HepG2 (cell line): ENCODE measurements around the gene TOMM20. TPM values are rescaled to one million over a fixed set of nuclear protein-coding genes. Genes with fewer than 3 reads are reported as not detected.

Source experiments
- BRD4 ChIP-seq: sonication (generic); formaldehyde crosslinking; IDR thresholded peaks from 2 replicates; pipeline ENCODE4 v1.4.0; 2020; ENCODE audit warnings: missing genetic modification reagents
- DDIT3 ChIP-seq: sonication (generic); formaldehyde crosslinking; IDR thresholded peaks from 2 replicates; pipeline ENCODE4 v1.4.0; 2020; ENCODE audit warnings: mild to moderate bottlenecking, missing genetic modification reagents
- FOXP1 ChIP-seq, 2 experiments: fragments of 450-650 bp in 1 of 2; IDR thresholded peaks; 2 replicates each; pipeline ENCODE4 v1.6.1; 2017 to 2018; ENCODE audit warnings: antibody characterized with exemption in 1 of 2
- HOXA5 ChIP-seq: sonication (generic); formaldehyde crosslinking; IDR thresholded peaks from 2 replicates; pipeline ENCODE4 v1.4.0; 2020; ENCODE audit warnings: missing genetic modification reagents
- NONO ChIP-seq, 2 experiments: fragments of 450-650 bp in 1 of 2; sonication (generic) in 1 of 2; formaldehyde crosslinking in 1 of 2; IDR thresholded peaks in 1 of 2; conservative IDR thresholded peaks in 1 of 2; 2 replicates each; pipeline versions ENCODE4 v1.6.1 to v1.8.0; 2017 to 2022; ENCODE audit warnings: mild to moderate bottlenecking in 1 of 2, missing genetic modification reagents in 1 of 2, moderate library complexity in 1 of 2
- SOX6 ChIP-seq, 2 experiments: fragments of 450-650 bp in 1 of 2; sonication (generic) in 1 of 2; formaldehyde crosslinking in 1 of 2; IDR thresholded peaks; 2 replicates each; pipeline versions ENCODE4 v1.4.0 to v1.6.1; 2017 to 2020; ENCODE audit warnings: antibody characterized with exemption in 1 of 2, mild to moderate bottlenecking in 1 of 2, missing genetic modification reagents in 1 of 2
- TBP ChIP-seq: sonication (generic); formaldehyde crosslinking; IDR thresholded peaks from 2 replicates; pipeline ENCODE4 v1.5.0; 2020; ENCODE audit warnings: missing genetic modification reagents
- TGIF2 ChIP-seq: IDR thresholded peaks from 2 replicates; pipeline ENCODE4 v1.6.1; 2016; ENCODE audit warnings: control low read depth, missing compliant biosample characterization
- ZNF780A ChIP-seq: sonication (generic); formaldehyde crosslinking; IDR thresholded peaks from 2 replicates; pipeline ENCODE4 v1.8.0; 2022; ENCODE audit warnings: mild to moderate bottlenecking, missing genetic modification reagents, moderate library complexity
- ZNF782 ChIP-seq: sonication (generic); formaldehyde crosslinking; IDR thresholded peaks from 2 replicates; pipeline ENCODE4 v1.4.0; 2020; ENCODE audit warnings: missing genetic modification reagents, mild to moderate bottlenecking, borderline replicate concordance
- ZSCAN29 ChIP-seq: sonication (generic); formaldehyde crosslinking; conservative IDR thresholded peaks from 2 replicates; pipeline ENCODE4 v1.4.0; 2020; ENCODE audit warnings: mild to moderate bottlenecking, missing genetic modification reagents
- polyA plus RNA-seq, 8 experiments: library from polyadenylated mRNA; depleted of rRNA in 3 of 8; stranded (reverse) in 7 of 8; unstranded in 1 of 8; fragments of >200 nt; fragmentation: Illumina TruSeq in 4 of 8; extraction: Trizol in 4 of 8; gene quantifications; 2 replicates each; pipeline versions ENCODE4 v1.2.1 to v1.2.3, GENCODE V29; 2011 to 2016; ENCODE audit warnings: low read depth in 4 of 8, missing spikeins in 1 of 8, mixed read lengths in 1 of 8; ENCODE audit not compliant: insufficient read depth in 1 of 8
- total RNA-seq, 5 experiments: library from RNA; depleted of rRNA; stranded (reverse); fragments of >200 nt; fragmentation: Illumina TruSeq; extraction: Trizol; gene quantifications; 2 replicates each; pipeline ENCODE4 v1.2.3, GENCODE V29; 2016; ENCODE audit warnings: low read depth in 1 of 5
- TF ChIP-seq, protein P1 (sequence below): sonication (generic); formaldehyde crosslinking; IDR thresholded peaks from 2 replicates; pipeline ENCODE4 v1.4.0; 2020; ENCODE audit warnings: low read depth, mild to moderate bottlenecking, missing genetic modification reagents

TOMM20 gene
- total and polyA plus RNA-seq, 2 of the 13 experiments (the other 11 are each of a cell fraction or from before 2014, with no cell fraction given) = 153 to 376 TPM

DNA sequence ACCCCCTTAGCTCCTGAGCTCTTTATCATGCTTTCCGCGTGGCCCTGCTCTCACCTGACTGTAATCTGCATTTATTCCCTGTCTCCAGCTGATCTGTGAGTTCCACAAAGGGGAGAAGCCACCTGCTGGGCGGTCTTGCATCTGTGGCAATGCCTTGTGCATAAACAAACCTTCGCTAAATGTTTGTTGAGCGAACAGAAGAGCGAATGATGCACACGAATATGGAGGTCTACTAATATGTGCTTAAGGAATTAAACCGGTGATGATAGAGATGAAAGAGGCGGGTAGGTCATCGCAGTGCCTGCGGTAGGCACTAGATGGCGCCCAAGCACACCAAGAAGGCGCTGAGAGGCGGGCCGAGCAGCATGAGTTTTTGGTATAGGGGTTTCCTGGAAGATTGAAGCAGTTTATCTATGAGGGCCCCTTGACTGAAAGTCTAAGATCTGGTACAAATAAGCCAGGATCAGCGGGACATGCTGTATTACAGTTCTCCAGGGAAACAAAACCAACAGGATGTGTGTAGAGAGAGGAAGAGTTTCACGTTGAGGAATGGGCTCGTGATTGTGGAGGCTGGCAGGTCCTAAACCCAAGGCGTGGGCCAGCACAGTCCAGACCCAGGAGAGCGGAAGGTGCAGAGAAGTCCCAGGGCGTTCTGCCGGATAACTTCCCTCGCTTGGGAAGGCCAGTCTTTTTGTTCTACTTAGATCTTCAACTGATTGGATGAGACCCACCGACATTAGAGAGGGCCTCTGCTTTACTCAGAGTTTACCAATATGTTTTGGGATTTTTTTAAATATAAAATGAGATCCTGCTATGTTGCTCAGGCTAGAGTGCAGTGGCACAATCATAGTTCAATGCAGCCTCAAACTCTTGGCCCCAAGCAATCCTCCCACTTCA is 34.7 kb downstream of the TOMM20 start (continued):
- TF ChIP-seq TGIF2 (CRISPR knock-in tag) (no peak), DDIT3 (no peak), HOXA5 (no peak), ZNF780A (CRISPR knock-in tag) (0 out of 2 replicates have a peak, but pooled peaks have one; percentile 57), NONO (IDR thresholded peaks at IDR 0.05) (no peak), NONO (CRISPR knock-in tag; conservative IDR thresholded peaks at IDR 0.05) (0 out of 2 replicates have a peak, but pooled peaks have one; percentile 26), ZNF782 (no peak), BRD4 (CRISPR knock-in tag) (no peak), TBP (CRISPR knock-in tag) (no peak), ZSCAN29 (CRISPR knock-in tag) (no peak), SOX6 (IDR thresholded peaks at IDR 0.05) (no peak), SOX6 (CRISPR knock-in tag; IDR thresholded peaks at IDR 0.05) (no peak), FOXP1 (IDR thresholded peaks at IDR 0.05) (no peak), FOXP1 (CRISPR knock-in tag; IDR thresholded peaks at IDR 0.05) (no peak)
- TF ChIP-seq, protein P1, sequence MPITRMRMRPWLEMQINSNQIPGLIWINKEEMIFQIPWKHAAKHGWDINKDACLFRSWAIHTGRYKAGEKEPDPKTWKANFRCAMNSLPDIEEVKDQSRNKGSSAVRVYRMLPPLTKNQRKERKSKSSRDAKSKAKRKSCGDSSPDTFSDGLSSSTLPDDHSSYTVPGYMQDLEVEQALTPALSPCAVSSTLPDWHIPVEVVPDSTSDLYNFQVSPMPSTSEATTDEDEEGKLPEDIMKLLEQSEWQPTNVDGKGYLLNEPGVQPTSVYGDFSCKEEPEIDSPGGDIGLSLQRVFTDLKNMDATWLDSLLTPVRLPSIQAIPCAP = no peak
